Nephron (organoid): ENCODE results near the gene TSPAN18.

Source experiments
- H3K27ac Mint-ChIP-seq, 3 experiments: 2 replicates each; pipeline ENCODE4 v1.8.0; 2020; ENCODE audit warnings: mixed read lengths in 3 of 3, mild to moderate bottlenecking in 2 of 3, moderate library complexity in 1 of 3
- H3K27me3 Mint-ChIP-seq: 2 replicates; pipeline ENCODE4 v1.8.0; 2021; ENCODE audit warnings: low read depth, mild to moderate bottlenecking, moderate library complexity, mixed read lengths
- H3K36me3 Mint-ChIP-seq: 2 replicates; pipeline ENCODE4 v1.8.0; 2020; ENCODE audit warnings: low read depth, mixed read lengths
- H3K4me1 Mint-ChIP-seq: 2 replicates; pipeline ENCODE4 v1.8.0; 2020; ENCODE audit warnings: mixed read lengths
- H3K4me3 Mint-ChIP-seq, 3 experiments: 2 replicates each; pipeline ENCODE4 v1.8.0; 2020; ENCODE audit warnings: mild to moderate bottlenecking in 3 of 3, mixed read lengths in 3 of 3, moderate library complexity in 2 of 3
- H3K9me3 Mint-ChIP-seq: 2 replicates; pipeline ENCODE4 v1.8.0; 2020; ENCODE audit warnings: mixed read lengths
- TF ChIP-seq, protein P1 (sequence below), 3 experiments: fragments of 200-600 bp; sonication (generic); IDR thresholded peaks; one replicate each; pipeline ENCODE4 v1.5.0; 2021; ENCODE audit warnings: antibody characterized with exemption in 3 of 3; ENCODE audit not compliant: unreplicated experiment in 3 of 3

TSPAN18 gene

DNA sequence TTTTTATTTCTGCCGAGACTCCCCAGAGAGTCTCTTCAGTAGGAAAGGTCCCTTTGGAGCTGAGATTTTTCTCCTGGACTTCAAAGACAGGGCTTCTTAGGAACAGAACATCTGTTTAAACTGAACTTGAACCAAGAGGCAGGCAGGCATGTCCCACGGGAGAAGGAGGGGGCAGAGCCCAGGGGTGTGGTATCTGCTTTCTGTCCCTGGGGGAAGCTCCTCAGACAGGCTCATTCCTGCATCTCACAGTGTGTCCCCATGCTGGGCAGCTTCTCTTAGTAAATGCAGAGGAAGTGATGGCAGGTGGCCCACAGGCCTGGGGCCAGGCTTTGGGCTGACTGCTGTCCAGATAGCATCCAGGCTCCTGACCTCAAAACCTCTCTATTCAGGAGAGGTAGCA is 47.3 kb downstream of the TSPAN18 start:
- H3K9me3 Mint-ChIP-seq: peaks cover 1% of the 10 kb centered on the region
- H3K4me3 Mint-ChIP-seq: no peak overlapping the region
- peaks cover 61% of the 10 kb centered on the region for H3K4me1 Mint-ChIP-seq
- H3K36me3 Mint-ChIP-seq: peaks cover 10% of the 10 kb centered on the region
- H3K27ac Mint-ChIP-seq: peak overlapping the region; percentile 20 to 91 (median 75)
- TF ChIP-seq, protein P1, sequence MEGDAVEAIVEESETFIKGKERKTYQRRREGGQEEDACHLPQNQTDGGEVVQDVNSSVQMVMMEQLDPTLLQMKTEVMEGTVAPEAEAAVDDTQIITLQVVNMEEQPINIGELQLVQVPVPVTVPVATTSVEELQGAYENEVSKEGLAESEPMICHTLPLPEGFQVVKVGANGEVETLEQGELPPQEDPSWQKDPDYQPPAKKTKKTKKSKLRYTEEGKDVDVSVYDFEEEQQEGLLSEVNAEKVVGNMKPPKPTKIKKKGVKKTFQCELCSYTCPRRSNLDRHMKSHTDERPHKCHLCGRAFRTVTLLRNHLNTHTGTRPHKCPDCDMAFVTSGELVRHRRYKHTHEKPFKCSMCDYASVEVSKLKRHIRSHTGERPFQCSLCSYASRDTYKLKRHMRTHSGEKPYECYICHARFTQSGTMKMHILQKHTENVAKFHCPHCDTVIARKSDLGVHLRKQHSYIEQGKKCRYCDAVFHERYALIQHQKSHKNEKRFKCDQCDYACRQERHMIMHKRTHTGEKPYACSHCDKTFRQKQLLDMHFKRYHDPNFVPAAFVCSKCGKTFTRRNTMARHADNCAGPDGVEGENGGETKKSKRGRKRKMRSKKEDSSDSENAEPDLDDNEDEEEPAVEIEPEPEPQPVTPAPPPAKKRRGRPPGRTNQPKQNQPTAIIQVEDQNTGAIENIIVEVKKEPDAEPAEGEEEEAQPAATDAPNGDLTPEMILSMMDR (IDR thresholded peaks at IDR 0.05; ENCODE audit: unreplicated experiment in 3 of 3): no peak
- H3K27me3 Mint-ChIP-seq: no peaks in the 10 kb centered on the region

DNA sequence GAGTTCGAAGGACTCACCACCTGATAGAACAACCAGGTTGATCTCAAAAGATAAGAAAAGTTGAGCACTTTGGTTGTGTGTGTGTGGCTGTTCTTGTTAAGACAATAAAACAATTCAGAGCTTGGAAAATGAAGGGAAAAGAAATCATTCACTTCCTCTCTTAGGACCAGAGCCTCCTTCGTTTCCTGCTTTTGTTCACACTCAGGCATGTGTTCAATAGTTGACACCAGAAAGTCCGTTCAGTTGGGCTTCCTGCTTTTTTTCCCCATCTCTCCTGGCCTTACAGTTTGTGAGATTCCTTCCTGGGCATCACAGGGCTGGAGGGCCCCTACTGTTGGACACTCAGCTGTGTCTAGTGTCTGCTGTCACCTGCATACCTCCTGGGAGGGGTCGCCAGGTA is 48.0 kb downstream of the TSPAN18 start:
- TF ChIP-seq, protein P1 (IDR thresholded peaks at IDR 0.05; ENCODE audit: unreplicated experiment in 3 of 3): no peak
- Mint-ChIP-seq H3K4me1 (peaks cover 65% of the 10 kb centered on the region), H3K36me3 (peaks cover 9% of the 10 kb centered on the region), H3K4me3 (no peak overlapping the region), H3K9me3 (no peaks in the 10 kb centered on the region), H3K27me3 (no peaks in the 10 kb centered on the region), H3K27ac (peak overlapping the region; percentile 49 to 91 (median 80))

DNA sequence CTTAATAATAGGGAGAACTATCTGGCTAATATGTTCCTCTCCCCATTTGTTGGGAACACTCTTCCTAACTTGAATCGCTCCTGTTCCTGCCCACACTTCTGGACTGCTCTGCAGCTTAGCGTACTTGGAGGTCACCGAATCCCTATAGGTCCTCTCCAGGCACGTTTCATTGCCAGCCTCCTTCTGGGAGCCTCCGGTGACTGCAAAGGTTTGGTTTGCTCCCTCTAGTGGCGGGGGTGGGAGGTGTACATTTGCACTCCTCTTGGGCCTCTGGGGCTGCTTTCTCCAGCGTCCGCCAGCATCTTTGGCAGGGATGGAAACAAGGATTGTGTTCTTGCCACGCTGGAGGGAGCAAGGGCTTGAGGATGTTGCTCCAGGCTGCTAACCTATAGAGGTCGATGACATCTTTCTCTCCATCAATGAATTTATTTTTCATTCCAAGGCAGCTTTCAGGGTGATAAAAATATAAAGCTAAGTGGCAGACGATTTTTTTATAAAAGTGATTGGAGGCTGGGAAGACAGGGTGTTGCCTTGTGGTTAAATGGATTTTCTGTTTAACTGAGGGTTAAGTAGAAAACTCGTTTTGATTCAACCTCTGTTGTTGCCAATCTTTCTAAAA is 48.7 kb downstream of the TSPAN18 start:
- TF ChIP-seq, protein P1 (IDR thresholded peaks at IDR 0.05; ENCODE audit: unreplicated experiment in 3 of 3): peak; percentile 41 to 55 (median 54)
- H3K4me1 Mint-ChIP-seq: peaks cover 65% of the 10 kb centered on the region
- H3K9me3 Mint-ChIP-seq: no peaks in the 10 kb centered on the region

DNA sequence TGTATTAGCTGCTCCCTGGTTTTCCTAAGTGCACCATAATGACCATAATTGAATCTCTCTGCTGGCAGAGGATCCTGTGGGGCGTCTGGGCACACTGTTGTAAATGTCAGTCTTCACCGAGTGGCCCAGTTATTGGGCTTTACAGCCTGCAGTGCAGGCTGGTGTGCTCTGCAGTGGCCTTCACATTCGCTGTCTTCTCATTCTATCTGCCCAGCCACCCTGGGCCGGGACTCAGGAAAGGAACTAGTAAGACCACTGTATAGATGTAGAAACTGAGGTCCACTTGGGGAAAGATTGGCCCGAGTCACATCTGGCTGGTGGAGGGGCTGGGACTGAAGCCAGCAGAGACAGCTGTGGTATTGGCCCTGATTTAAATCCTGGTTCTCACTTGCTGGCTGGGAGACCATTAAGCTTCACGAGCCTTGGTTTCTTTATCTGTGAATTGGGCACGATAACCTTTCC is 49.3 kb downstream of the TSPAN18 start:
- H3K4me3 Mint-ChIP-seq: no peak overlapping the region
- H3K36me3 Mint-ChIP-seq: peaks cover 6% of the 10 kb centered on the region
- H3K27me3 Mint-ChIP-seq: no peaks in the 10 kb centered on the region
- peaks cover 65% of the 10 kb centered on the region for H3K4me1 Mint-ChIP-seq
- TF ChIP-seq, protein P1 (IDR thresholded peaks at IDR 0.05; ENCODE audit: unreplicated experiment in 3 of 3): no peak
- H3K9me3 Mint-ChIP-seq: no peaks in the 10 kb centered on the region
- H3K27ac Mint-ChIP-seq: peak overlapping the region in 2 of 3 experiments; percentile 19 to 91

More for the DNA sequence above, 48.7 kb downstream of the TSPAN18 start:
- Mint-ChIP-seq H3K4me3 (no peak overlapping the region), H3K36me3 (peaks cover 8% of the 10 kb centered on the region), H3K27ac (peak overlapping the region in 2 of 3 experiments; percentile 80 to 91), H3K27me3 (no peaks in the 10 kb centered on the region)

DNA sequence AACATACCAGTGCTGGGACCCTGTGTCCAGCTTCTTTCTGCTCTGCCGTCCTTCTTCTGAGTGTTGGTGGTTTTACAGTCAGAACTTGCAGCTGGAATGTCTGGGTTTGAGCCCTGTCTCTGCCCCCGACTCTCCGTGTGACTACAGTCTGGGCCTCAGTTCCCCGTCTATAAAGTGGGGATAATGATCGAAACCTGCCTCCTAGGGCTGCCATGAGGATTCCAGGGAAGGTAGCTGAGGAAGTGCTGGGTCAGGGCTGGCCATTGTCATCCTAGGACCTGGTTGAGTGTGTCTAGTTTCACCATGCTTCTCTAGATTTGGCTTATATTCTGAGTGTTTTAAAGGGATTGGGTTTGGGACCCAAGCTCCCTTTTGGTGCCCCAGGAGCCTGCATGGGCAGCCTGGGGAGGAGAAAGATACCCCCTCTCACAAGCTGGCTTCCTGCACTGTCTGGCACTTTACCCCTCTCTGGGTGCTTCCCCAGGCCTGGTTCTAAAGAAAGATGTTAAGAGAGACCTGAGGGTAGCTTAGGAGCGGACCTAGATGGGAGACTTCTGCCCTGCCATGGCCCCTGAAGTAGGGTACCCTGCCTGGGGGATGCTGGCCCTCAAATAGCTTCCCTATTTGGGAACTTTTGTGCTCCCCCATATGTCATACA is 49.9 kb downstream of the TSPAN18 start:
- Mint-ChIP-seq H3K27ac (peak overlapping the region in 2 of 3 experiments; percentile 19 to 91), H3K36me3 (peaks cover 6% of the 10 kb centered on the region), H3K4me1 (peaks cover 69% of the 10 kb centered on the region), H3K9me3 (no peaks in the 10 kb centered on the region), H3K4me3 (no peak overlapping the region), H3K27me3 (peaks cover 2% of the 10 kb centered on the region)
- TF ChIP-seq, protein P1 (IDR thresholded peaks at IDR 0.05; ENCODE audit: unreplicated experiment in 3 of 3): no peak
